Measurements from ENCODE around the gene GIMD1.

The GIMD1 gene

DNA sequence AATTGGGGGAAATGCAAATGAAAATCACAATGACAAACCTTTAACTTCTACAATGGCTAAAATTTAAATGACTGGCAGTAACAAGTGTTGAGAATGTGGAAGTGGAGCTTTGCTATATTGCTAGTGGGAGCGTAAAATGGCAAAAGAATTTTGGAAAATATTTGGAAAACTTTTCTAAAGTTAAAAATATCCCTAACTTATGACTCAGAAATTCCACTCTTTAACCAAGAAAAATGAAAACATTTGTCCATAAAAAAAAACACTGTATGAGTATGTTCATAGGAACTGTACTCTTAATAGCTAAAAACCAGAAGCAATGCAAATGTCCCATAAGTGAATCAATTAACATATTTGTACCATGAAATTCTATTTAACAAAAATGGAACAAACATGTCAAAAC, 56.2 kb downstream of the GIMD1 start:
- no peak for DNase-seq

All from activated naive CD4-positive, alpha-beta T cell treated with Interleukin-2 at 50 U/mL for 16 hours (primary cell).